Ovary (tissue), 3 donors: Measurements from ENCODE around the gene BIK.

ENCODE experiments used
- CTCF ChIP-seq, 3 donors: fragments of 450-650 bp in 2 of 3; fragments of 200-600 bp in 1 of 3; IDR thresholded peaks; one replicate each; pipeline versions ENCODE4 v1.5.1 to v1.8.0; 2016 to 2022; ENCODE audit warnings: antibody characterized with exemption in 3 of 3, mild to moderate bottlenecking in 1 of 3
- EP300 ChIP-seq: sonication (generic); formaldehyde crosslinking; IDR thresholded peaks from one replicate; pipeline ENCODE4 v1.6.1; 2017; ENCODE audit warnings: antibody characterized with exemption
- POLR2A ChIP-seq: fragments of 450-650 bp; IDR thresholded peaks from one replicate; pipeline ENCODE4 v1.6.1; 2017; ENCODE audit warnings: antibody characterized with exemption, mild to moderate bottlenecking, moderate library complexity
- donor health status: DM: no; HTN: no; CAD: no.

- TF ChIP-seq CTCF (IDR thresholded peaks at IDR 0.05), result no peak
- TF ChIP-seq POLR2A, result no peak
- TF ChIP-seq EP300, result no peak
Measured at GRCh38 chr22:43171607-43172006, 61.1 kb downstream of the BIK start.
